Right kidney (tissue), 1 donor: ENCODE measurements around the gene ABCG8.

ENCODE experiments used
- DNase-seq: peaks from one replicate; pipeline ENCODE4 v3.0.0-alpha.2; 2016

ABCG8 gene

DNA sequence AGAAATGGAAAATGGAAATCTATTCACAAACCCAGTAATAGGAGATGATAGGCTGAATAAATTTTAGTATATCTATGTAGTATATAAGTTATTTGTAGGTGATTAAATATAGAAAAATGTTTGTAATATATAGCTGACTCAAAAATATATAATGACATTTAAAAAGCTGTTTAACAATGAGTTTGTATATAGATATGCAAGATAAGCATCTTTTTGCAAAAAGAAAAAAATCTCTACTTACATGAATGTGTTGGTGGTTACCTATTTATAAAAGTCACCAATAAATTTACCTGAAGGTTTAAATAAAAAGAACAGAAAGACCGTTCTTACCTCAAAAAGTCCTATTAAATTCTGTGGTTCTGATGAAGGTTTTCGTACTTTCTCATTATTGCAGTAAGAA is 85.7 kb downstream of the ABCG8 start:
- no peak for DNase-seq

DNA sequence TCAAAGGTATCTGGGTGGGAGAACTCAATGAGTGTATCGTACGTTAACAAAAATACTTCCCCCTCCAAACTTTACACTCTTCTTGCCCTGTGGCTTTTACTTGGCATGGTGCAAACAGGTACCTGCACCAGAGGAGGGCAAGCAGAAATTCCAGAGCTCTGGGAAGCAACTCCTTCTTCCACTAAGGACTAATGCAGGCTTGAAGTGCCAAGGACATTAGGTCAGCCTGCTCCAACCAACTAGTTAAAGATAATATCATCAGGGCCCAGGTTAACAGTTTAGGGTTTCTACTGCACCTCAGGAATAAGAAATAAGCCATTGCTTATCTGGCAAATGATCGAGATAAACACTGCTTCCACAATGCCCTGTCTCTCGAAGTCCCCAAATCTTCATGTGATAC is 86.7 kb downstream of the ABCG8 start:
- DNase-seq: no peak

DNA sequence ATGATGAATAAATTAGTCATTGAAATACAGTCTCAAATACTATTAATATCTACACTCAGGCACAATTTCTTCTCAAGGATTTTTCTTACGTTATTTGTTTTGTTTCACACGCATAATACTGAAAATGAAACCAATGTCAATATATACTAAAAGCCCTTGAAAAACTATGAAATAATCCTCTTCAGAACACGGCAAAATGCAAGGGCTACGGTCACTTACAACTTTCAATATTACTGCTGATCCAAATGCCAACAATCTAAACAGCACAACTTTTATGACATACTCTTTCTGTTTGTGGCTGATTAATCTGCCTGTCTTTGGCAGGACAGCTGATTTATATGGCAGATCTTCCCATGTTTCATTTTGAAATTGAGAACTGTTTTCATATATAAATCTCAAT is 88.7 kb downstream of the ABCG8 start:
- no peak for DNase-seq

DNA sequence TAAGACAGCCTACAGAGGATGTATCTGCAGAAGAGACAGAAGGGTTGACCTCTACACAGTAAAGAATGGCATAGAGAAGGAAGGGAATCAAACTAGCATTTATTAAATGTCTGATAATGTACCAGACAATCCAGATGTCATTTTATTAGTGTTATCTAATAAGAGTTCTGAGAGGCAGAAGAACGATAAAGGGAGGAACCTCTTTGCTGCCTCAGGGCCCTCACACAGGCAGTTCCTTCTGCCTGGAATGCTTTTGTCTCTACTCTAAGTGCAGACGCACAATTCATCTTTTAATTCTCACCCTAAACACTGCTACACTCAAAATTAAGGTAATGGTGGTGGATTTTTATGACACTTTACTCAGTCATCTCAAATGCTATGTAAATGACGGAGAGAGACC is 92.5 kb downstream of the ABCG8 start:
- no peak for DNase-seq
